ENCODE data around the gene SPG7. TPM values are rescaled to one million over a fixed set of nuclear protein-coding genes. Genes with fewer than 3 reads are reported as not detected.

The SPG7 gene
- total RNA-seq, 4 donors from 2014 or later: 83.3 to 152 (median 105) TPM

DNA sequence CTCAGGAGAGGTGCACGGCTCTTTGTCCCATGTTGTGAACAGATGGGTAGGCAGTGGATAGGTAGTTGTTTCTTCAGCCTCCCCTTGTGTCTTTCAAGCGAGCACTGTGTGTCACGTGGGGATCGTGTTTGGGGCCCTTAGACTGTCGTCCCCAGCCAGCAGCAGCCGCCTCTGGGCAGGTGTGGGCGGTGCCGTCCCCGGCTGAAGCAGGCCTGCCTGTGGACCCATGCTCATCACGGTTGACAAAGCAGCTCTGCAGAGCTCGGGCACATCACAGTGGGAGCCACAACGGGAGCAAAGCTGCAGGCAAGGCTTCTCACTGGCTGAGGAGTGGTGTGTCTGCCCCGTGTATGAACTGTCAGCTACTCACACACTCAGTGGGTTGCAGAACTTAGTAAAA, 47.6 kb downstream of the SPG7 start:
- TF ChIP-seq, protein P1, sequence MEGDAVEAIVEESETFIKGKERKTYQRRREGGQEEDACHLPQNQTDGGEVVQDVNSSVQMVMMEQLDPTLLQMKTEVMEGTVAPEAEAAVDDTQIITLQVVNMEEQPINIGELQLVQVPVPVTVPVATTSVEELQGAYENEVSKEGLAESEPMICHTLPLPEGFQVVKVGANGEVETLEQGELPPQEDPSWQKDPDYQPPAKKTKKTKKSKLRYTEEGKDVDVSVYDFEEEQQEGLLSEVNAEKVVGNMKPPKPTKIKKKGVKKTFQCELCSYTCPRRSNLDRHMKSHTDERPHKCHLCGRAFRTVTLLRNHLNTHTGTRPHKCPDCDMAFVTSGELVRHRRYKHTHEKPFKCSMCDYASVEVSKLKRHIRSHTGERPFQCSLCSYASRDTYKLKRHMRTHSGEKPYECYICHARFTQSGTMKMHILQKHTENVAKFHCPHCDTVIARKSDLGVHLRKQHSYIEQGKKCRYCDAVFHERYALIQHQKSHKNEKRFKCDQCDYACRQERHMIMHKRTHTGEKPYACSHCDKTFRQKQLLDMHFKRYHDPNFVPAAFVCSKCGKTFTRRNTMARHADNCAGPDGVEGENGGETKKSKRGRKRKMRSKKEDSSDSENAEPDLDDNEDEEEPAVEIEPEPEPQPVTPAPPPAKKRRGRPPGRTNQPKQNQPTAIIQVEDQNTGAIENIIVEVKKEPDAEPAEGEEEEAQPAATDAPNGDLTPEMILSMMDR (IDR thresholded peaks at IDR 0.05; ENCODE audit: low read depth): no peak

DNA sequence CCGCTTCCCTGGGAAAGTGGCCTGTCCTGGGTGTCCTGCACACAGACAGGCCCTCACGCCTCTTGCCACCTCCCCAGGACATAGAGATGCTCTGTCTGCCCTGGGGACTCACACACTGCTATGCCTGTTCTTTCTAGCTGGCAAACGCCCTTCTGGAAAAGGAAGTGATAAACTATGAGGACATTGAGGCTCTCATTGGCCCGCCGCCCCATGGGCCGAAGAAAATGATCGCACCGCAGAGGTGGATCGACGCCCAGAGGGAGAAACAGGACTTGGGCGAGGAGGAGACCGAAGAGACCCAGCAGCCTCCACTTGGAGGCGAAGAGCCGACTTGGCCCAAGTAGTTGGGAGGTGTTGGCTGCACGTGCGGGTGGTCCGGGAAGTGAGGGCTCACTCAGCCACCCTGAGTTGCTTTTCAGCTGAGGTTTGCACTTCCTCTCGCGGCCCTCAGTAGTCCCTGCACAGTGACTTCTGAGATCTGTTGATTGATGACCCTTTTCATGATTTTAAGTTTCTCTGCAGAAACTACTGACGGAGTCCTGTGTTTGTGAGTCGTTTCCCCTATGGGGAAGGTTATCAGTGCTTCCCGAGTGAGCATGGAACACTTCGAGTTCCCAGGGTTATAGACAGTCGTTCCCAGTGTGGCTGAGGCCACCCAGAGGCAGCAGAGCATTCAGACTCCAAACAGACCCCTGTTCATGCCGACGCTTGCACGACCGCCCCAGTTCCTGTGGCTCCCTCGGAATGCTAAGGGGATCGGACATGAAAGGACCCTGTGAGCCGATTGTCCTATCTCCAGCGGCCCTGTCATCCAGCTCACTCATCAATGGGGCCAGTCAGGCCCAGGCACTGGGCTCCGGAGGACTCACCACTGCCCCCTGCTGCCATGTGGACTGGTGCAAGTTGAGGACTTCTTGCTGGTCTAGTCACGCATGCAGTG, 48.8 kb downstream of the SPG7 start:
- TF ChIP-seq, protein P1 (IDR thresholded peaks at IDR 0.05; ENCODE audit: low read depth): no peak

DNA sequence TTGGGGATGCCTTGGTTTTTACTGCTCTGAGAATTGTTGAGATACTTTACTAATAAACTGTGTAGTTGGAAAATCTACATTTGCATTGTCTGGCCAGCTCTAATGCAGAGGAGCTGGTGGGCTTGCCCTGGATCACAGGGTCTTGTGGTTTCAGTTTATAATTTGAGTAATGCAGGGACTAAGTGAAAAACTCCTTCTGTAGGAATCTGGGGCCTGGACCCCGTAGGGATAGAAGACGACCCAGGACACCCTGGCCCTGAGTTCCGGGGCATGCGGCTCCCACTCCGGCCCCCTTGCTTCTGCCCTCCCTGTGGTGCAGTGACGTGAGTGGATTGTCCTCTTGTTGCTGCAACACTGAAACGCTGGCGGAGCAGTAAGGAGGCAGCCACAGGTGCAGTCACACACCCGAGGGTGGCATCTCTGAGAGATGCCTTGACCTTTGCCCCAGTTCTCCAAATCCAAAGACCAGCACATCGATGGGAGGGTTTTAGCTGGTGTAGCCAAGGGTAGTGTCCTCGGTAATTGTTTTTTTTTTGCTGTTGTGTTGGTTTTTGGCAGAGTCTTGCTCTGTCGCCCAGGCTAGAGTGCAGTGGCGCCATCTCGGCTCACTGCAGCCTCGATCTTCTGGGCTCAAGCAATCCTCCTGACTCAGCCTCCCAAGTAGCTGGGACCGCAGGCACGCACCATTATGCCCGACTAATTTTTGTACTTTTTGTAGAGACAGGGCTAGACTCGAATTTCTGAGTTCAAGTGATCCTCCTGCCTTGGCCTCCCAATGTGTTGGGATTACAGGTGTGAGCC, 49.7 kb downstream of the SPG7 start:
- TF ChIP-seq, protein P1 (IDR thresholded peaks at IDR 0.05; ENCODE audit: low read depth): no peak

DNA sequence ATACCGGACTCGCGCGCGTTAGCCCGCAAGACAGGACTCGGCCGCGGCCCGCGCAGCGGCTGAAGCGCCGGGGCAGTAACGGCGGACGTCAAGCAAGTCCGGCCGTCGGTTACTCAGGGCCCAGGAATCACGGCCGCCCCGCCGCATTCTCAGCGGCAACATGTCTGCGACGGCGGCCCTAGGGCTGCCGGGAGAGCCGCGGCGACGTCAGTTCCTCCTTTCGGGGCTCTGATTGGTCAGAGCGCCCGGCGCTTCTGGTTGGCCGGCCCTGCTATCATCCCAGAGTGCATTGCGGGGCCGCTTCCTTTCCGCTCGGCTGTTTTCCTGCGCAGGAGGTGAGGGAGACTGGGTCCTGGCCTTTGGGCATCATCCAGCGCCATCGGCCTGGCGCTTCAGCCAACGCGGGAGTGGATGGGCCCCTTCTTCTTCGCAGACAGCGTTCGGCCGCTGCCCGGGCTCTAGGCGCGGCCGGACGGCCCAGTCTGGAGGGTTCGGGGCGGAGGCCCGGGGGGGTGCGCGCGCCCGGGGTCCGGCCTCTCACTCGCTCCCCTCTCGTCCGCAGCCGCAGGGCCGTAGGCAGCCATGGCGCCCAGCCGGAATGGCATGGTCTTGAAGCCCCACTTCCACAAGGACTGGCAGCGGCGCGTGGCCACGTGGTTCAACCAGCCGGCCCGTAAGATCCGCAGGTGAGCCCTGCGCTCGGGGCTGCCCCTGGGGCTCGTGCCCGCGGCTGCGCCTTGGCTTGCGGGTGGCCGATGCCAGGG, 52.4 kb downstream of the SPG7 start, which contains the start of gene RPL13:
TSS of gene RPL13 (plus strand) at position 305 of the 764 bp plus-strand sequence. CDS start at position 583, 278 bp downstream.
- TF ChIP-seq, protein P1 (IDR thresholded peaks at IDR 0.05; ENCODE audit: low read depth): no peak

DNA sequence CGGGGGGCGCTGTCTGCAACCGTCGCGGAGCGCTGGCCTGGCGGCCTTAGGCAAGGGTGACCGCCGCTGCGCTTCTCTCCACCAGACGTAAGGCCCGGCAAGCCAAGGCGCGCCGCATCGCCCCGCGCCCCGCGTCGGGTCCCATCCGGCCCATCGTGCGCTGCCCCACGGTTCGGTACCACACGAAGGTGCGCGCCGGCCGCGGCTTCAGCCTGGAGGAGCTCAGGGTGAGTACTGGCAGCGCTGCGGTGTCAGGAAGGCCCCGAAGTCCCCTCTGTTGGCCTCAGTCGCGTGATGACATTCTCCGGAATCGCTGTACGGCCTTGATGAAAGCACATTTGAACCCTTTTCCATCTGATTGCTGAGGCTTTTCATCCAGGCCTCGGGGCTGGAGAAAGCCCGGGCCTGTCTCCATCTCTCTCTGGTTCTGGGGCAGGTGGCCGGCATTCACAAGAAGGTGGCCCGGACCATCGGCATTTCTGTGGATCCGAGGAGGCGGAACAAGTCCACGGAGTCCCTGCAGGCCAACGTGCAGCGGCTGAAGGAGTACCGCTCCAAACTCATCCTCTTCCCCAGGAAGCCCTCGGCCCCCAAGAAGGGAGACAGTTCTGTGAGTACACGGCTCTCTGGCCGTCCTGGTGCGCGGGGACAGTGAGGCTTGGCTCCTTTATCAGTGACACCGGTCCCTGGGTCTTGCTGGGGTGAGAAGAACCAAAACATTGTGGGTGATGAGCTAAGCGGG, 53.1 kb downstream of the SPG7 start:
- TF ChIP-seq, protein P1 (IDR thresholded peaks at IDR 0.05; ENCODE audit: low read depth): no peak

DNA sequence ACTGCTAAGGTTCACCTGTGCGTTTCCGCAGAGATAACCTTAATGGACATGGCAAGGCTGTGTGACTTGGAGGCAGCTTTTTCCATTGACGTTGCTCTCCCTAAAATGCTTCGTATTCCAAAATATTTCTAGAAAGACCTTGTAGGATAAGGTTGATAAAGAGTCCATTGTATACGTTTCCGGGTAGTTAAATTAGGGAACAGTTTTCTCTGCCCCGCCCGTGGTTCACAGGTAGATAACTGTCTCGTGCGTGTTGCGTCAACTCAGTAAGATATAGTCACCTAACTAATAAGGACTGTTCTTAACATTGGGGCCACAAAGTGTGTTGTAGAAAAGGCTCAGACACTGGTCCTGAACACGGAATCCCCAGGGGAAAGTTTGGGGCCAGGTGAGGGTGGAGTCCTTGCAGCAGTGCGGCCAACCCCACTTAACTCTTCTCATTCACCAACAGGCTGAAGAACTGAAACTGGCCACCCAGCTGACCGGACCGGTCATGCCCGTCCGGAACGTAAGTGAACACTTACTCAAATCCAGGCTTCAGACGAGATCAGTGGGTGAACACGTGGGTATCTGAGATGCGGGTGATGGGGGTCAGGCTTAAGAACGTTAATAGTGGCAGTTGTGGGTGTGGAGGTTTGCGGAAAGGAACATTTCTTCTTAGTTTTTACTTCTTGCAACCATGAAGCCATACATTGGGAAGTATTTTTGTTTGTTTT, 53.8 kb downstream of the SPG7 start:
- TF ChIP-seq, protein P1 (IDR thresholded peaks at IDR 0.05; ENCODE audit: low read depth): no peak

All from subcutaneous adipose tissue (tissue), 4 donors.